ENCODE measurements around the gene PARVG.

- TF ChIP-seq POLR2A (IDR thresholded peaks at IDR 0.05; ENCODE audit: low read depth): no peak
- no peak for TF ChIP-seq CTCF (IDR thresholded peaks at IDR 0.05)
- no peak for TF ChIP-seq POLR2AphosphoS5 (IDR thresholded peaks at IDR 0.05)
- TF ChIP-seq EP300 (IDR thresholded peaks at IDR 0.05): no peak
Observed at GRCh38 chr22:44154436-44154942, 26.2 kb upstream of the PARVG start.

Measured in esophagus muscularis mucosa (tissue), 4 donors.